Left renal pelvis (tissue), 4 donors: ENCODE results near the gene C1GALT1. TPM values are rescaled to one million over a fixed set of nuclear protein-coding genes. Genes with fewer than 3 reads are reported as not detected.
"Not testable (repeated sequence)": the region's sequence is repeated elsewhere in the genome, so short reads cannot be mapped to it uniquely, and the experiment has no call there.

ENCODE experiments used
- DNase-seq, 4 donors: peaks; one replicate each; pipeline ENCODE4 v3.0.0-alpha.2; 2013; ENCODE audit warnings: low read depth in 4 of 4, low spot score in 3 of 4
- polyA plus RNA-seq, 4 donors: library from polyadenylated mRNA; unstranded; fragments of 120-200 nt; gene quantifications; one replicate each; pipeline ENCODE4 v1.2.1, GENCODE V29; 2013; ENCODE audit not compliant: insufficient read length in 4 of 4

The C1GALT1 gene
- polyA plus RNA-seq, 4 donors, result 32.4 to 53.6 (median 46.0) TPM

GRCh38 chr7:7199592-7199991 lies 17.2 kb downstream of the C1GALT1 start:
- not testable (repeated sequence) for DNase-seq

GRCh38 chr7:7200255-7200654 lies 17.9 kb downstream of the C1GALT1 start:
- not testable (repeated sequence) for DNase-seq

- DNase-seq, result peak in 3 of 4 donors; percentile 26 to 43 (median 40)
Measured at GRCh38 chr7:7201578-7202374, 19.4 kb downstream of the C1GALT1 start.

- no peak for DNase-seq
Measured at GRCh38 chr7:7202375-7202720, 20.0 kb downstream of the C1GALT1 start.

GRCh38 chr7:7203813-7204575 lies 21.6 kb downstream of the C1GALT1 start:
- DNase-seq, result no peak

GRCh38 chr7:7207876-7208275 lies 25.5 kb downstream of the C1GALT1 start:
- DNase-seq, result no peak

- DNase-seq, result no peak
Measured at GRCh38 chr7:7208520-7208919, 26.2 kb downstream of the C1GALT1 start.

- DNase-seq, result no peak
Measured at GRCh38 chr7:7209412-7210050, 27.2 kb downstream of the C1GALT1 start.

GRCh38 chr7:7210475-7211237 lies 28.3 kb downstream of the C1GALT1 start:
- DNase-seq, result no peak

- DNase-seq, result no peak
Measured at GRCh38 chr7:7212612-7213011, 30.3 kb downstream of the C1GALT1 start.

- no peak for DNase-seq
Measured at GRCh38 chr7:7214398-7215347, 32.3 kb downstream of the C1GALT1 start.

- no peak for DNase-seq
Measured at GRCh38 chr7:7216279-7216678, 33.9 kb downstream of the C1GALT1 start.

GRCh38 chr7:7219216-7219615 lies 36.9 kb downstream of the C1GALT1 start:
- no peak for DNase-seq

- DNase-seq, result no peak
Measured at GRCh38 chr7:7220821-7221220, 38.5 kb downstream of the C1GALT1 start.

GRCh38 chr7:7221599-7222038 lies 39.3 kb downstream of the C1GALT1 start:
- no peak for DNase-seq

GRCh38 chr7:7223250-7223649 lies 40.9 kb downstream of the C1GALT1 start:
- DNase-seq, result no peak

- no peak for DNase-seq
Measured at GRCh38 chr7:7226407-7226806, 44.1 kb downstream of the C1GALT1 start.

- DNase-seq, result no peak
Measured at GRCh38 chr7:7228472-7228871, 46.1 kb downstream of the C1GALT1 start.

- DNase-seq, result no peak
Measured at GRCh38 chr7:7228967-7229366, 46.6 kb downstream of the C1GALT1 start.

GRCh38 chr7:7231000-7231399 lies 48.7 kb downstream of the C1GALT1 start:
- DNase-seq, result no peak
